K562 (cell line): Measurements from ENCODE around the gene EMILIN3.

Experiments
- FOXM1 ChIP-seq, 2 experiments: fragments of 450-650 bp in 1 of 2; sonication (generic) in 1 of 2; formaldehyde crosslinking in 1 of 2; IDR thresholded peaks; 2 replicates each; pipeline versions ENCODE4 v1.6.1 to v1.9.0; 2017 to 2022; ENCODE audit warnings: low read depth in 2 of 2, mild to moderate bottlenecking in 2 of 2, missing genetic modification reagents in 1 of 2, moderate library complexity in 1 of 2
- KAT8 ChIP-seq: fragments of 450-650 bp; IDR thresholded peaks from 2 replicates; pipeline ENCODE4 v1.6.1; 2016; ENCODE audit warnings: low read depth, mild to moderate bottlenecking
- SMAD4 ChIP-seq: fragments of 250-450 bp; sonication (Bioruptor Pico); conservative IDR thresholded peaks from 2 replicates; pipeline ENCODE4 v1.8.0; 2021; ENCODE audit warnings: inconsistent platforms, mild to moderate bottlenecking, moderate library complexity
- YY1 ChIP-seq, 3 experiments: IDR thresholded peaks; 2 replicates each; pipeline ENCODE4 v1.6.1; 2011; ENCODE audit warnings: low read length in 2 of 3, mild to moderate bottlenecking in 2 of 3, moderate library complexity in 2 of 3, borderline replicate concordance in 1 of 3, control low read depth in 1 of 3, low read depth in 1 of 3; ENCODE audit not compliant: insufficient read depth in 3 of 3, insufficient replicate concordance in 2 of 3, control insufficient read depth in 1 of 3, insufficient read length in 1 of 3; ENCODE audit errors: extremely low read depth in 1 of 3
- ZNF239 ChIP-seq: fragments of 250-450 bp; sonication (Bioruptor Pico); IDR thresholded peaks from 2 replicates; pipeline ENCODE4 v1.4.0; 2020; ENCODE audit warnings: mild to moderate bottlenecking
- TF ChIP-seq, protein P1 (sequence below): fragments of 250-450 bp; sonication (Bioruptor Pico); IDR thresholded peaks from 2 replicates; pipeline ENCODE4 v1.5.0; 2022; ENCODE audit warnings: mild to moderate bottlenecking

DNA sequence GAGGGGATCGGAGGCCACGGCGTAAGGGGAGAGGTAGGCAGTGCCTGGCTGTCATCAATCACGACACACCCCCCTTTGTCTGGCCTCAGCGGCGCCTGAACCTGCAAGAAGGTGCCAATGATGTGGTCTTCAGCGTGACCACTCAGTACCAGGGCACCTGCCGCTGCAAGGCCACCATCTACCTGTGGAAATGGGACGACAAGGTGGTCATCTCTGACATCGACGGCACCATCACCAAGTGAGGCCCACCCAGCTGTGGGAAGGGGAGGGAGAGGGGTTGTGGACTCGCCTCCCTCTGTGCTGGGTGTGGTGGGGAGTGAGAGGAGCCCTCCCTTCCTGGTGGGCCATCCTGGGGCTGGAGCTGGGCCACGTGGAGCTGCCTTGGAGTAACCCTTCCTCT is 9.7 kb downstream of the EMILIN3 start:
- no peak for TF ChIP-seq YY1 (IDR thresholded peaks at IDR 0.05; ENCODE audit: borderline replicate concordance in 1 of 3, control insufficient read depth in 1 of 3, extremely low read depth in 1 of 3, insufficient read depth in 3 of 3, insufficient read length in 1 of 3, insufficient replicate concordance in 2 of 3, low read depth in 1 of 3, low read length in 2 of 3)
- TF ChIP-seq SMAD4 = no peak
- TF ChIP-seq, protein P1, sequence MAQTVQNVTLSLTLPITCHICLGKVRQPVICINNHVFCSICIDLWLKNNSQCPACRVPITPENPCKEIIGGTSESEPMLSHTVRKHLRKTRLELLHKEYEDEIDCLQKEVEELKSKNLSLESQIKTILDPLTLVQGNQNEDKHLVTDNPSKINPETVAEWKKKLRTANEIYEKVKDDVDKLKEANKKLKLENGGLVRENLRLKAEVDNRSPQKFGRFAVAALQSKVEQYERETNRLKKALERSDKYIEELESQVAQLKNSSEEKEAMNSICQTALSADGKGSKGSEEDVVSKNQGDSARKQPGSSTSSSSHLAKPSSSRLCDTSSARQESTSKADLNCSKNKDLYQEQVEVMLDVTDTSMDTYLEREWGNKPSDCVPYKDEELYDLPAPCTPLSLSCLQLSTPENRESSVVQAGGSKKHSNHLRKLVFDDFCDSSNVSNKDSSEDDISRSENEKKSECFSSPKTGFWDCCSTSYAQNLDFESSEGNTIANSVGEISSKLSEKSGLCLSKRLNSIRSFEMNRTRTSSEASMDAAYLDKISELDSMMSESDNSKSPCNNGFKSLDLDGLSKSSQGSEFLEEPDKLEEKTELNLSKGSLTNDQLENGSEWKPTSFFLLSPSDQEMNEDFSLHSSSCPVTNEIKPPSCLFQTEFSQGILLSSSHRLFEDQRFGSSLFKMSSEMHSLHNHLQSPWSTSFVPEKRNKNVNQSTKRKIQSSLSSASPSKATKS (CRISPR knock-in tag) = no peak
- TF ChIP-seq KAT8 = no peak
- TF ChIP-seq ZNF239 = no peak
- no peak for TF ChIP-seq FOXM1 (IDR thresholded peaks at IDR 0.05; ENCODE audit: low read depth)
- TF ChIP-seq FOXM1 (CRISPR knock-in tag; IDR thresholded peaks at IDR 0.05; ENCODE audit: low read depth) = no peak
